ENCODE data around the gene LRRC10. TPM values are rescaled to one million over a fixed set of nuclear protein-coding genes. Genes with fewer than 3 reads are reported as not detected.
A peak's percentile ranks its signal among the peaks of the same experiment; 100 is the strongest.

LRRC10 gene, protein sequence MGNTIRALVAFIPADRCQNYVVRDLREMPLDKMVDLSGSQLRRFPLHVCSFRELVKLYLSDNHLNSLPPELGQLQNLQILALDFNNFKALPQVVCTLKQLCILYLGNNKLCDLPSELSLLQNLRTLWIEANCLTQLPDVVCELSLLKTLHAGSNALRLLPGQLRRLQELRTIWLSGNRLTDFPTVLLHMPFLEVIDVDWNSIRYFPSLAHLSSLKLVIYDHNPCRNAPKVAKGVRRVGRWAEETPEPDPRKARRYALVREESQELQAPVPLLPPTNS
- not detected in 2 replicates for total RNA-seq (2014; rRNA removed; shearing (Covaris generic))
- polyA plus RNA-seq (2015; cell fraction: cytosol; rRNA removed) = not detected in 2 replicates
- polyA plus RNA-seq (2015; cell fraction: nucleus; rRNA removed) = not detected in 2 replicates

DNA sequence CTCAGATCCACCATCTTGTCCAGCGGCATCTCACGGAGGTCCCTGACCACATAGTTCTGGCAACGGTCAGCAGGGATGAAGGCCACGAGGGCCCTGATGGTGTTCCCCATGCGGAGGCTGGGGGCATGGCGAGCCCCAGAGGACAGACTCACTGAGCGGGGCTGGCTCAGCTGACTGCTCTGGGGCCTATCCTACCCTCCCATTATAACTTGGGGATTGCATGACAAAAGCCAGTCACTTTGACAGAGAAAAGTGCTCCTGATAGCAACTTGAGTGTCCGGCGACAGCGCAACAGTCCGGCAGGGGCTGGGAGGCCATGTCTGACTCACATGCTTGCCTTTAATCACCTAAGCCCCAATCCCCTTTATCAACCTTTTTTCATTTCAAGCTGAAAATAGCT is at the start of gene LRRC10:
TSS of gene LRRC10 (minus strand) at position 179 of the 400 bp plus-strand sequence. CDS start at position 110, 69 bp downstream.
- no peak for DNase-seq (ENCODE audit: low read depth, low spot score)
- in situ Hi-C loops (cut with HindIII; ENCODE audit: low pct_unique_long_range_greater_than_20kb, low sequenced_read_pairs) = no loop called here

DNA sequence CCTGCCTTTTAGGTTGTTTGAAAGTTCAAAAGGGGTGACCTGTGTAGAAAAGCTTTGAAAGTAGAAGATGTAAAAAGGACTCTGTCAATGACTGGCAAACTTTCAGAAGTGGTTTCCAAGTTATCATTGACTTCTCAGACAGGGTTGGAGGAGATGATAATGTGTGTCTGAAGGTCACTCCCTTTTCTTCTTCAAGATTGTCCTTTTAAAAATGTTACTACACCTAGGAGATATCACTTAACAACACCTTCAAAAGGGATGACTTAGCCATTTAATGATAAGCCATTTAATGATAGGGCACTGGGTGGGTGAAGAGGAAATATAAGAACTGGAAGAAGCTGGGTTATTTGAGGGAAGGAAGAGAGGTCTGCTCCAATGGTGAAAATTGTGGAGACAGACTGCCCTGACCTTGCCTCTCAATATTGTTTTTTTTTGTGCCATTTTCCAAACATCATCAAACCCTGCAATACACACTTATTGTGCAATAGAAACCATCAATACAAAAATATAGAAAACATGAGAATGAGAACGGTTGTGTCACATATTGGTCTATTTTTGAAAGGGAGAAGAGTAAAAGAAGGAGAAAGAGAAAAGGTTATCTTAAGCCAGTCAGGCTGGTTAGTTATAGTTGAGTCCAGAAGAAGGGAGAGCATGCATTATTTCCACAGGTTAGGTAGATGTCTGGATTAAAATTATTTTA is 49.6 kb upstream of the LRRC10 start:
- in situ Hi-C loops (cut with HindIII; ENCODE audit: low pct_unique_long_range_greater_than_20kb, low sequenced_read_pairs) = no loop called here
- no peak for DNase-seq (ENCODE audit: low read depth, low spot score)

DNA sequence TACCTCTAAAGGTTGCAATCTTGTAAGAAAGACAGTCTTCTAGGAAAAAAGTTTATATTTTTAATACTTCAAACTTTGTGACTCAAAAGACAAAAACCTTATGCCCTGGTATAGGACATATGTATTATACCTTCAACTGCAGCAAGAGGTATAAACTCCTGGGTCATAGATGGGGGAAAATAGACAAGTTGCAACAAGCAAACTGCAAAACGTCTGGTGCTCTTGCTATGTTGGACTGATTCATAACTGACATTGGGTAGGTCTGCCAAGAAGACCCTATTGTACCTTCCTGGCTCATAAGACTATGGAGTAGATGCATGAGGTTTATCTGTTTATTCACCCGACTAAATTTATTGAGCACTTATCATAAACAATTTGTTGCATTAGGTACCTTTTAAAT is 47.5 kb upstream of the LRRC10 start:
- DNase-seq (ENCODE audit: low read depth, low spot score) = no peak
- in situ Hi-C loops (cut with HindIII; ENCODE audit: low pct_unique_long_range_greater_than_20kb, low sequenced_read_pairs) = no loop called here

DNA sequence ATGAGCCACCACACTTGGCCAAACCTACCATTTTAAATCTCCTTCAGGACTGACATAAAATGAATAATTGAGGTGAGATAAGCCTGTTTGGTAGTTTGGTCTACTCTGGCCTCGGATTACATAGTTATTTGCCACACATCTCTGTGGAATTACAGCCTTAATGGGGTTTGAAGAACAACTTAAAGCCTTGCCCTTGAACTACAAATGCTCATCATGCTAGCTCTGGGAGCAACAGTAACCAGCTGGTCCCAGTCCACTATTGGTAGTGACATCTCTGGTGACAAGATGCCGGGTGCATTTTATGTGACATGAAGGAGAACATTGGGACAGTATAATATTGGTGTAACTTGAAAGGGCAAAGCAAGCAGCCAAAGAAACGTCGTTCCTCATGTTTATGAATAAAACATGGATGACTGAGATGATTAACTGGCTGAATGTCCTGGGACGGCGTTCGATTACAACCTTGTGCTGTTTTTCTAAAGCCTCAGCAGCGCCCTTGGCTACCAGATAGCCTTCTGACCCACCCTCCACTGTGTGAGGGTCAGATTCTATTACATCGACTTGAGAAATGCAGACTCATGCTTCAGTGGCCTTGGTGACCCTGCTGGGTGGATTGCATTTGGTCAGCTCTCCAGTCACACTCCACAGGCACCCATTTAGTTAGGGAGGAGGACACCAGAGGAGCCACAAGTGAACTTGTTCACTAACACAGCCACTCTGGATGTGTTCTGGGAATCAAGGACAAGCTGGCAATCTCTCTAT is 46.9 kb upstream of the LRRC10 start:
- in situ Hi-C loops (cut with HindIII; ENCODE audit: low pct_unique_long_range_greater_than_20kb, low sequenced_read_pairs) = no loop called here
- DNase-seq (ENCODE audit: low read depth, low spot score) = no peak

DNA sequence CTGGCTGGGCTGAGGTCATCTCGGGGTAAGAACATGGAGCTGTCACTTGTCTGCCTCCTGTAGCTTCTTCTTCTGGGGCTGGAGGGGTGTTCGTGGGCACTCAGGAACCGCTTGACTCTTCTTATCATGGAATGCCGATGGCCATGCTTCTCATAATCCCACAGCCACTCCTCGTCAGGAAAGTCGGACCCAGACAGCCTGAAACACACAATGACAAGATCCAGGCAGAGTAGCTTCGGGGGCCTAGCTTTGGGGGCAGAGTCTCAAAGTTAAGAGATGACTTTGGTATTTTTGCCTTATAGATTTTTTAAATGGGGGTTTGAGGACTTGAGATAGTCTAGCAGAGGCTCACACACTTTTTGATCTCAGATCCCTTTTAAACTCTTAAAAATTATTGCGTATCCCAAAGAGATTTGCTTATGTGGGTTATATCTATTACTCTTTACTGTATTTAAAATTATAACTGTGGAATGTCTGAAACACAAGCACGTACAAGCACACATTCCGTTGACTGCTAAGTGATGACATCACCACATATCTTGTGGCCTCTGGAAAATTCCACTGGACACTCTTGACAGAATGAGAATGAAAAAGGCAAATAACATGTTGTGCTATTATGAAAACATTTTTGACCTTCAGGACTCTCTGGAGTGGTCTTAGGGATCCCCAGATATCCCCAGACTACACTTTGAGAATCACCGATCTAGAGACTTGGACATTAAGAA is 45.1 kb upstream of the LRRC10 start:
- in situ Hi-C loops (cut with HindIII; ENCODE audit: low pct_unique_long_range_greater_than_20kb, low sequenced_read_pairs) = no loop called here

DNA sequence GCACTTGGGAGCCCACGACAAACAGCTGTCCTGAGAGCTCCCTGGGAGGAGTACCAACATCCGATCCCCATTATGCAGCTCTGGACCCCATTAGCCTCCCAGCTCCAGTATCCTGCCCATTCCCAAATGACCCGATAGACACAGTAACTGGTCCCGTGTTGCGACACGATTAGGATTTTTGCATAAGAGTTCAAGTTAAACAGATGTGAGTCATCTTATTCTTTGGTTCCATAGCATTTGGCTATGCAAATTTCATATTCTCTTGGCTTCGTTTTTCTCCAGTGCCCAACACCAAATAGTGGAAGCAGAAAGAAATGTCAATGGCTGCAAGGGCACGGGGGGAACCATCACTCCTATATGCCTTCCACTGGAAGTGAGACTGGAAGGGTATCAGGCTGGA is 43.0 kb upstream of the LRRC10 start:
- in situ Hi-C loops (cut with HindIII; ENCODE audit: low pct_unique_long_range_greater_than_20kb, low sequenced_read_pairs) = no loop called here

More for the DNA sequence above, 45.1 kb upstream of the LRRC10 start:
- no peak for DNase-seq (ENCODE audit: low read depth, low spot score)

DNA sequence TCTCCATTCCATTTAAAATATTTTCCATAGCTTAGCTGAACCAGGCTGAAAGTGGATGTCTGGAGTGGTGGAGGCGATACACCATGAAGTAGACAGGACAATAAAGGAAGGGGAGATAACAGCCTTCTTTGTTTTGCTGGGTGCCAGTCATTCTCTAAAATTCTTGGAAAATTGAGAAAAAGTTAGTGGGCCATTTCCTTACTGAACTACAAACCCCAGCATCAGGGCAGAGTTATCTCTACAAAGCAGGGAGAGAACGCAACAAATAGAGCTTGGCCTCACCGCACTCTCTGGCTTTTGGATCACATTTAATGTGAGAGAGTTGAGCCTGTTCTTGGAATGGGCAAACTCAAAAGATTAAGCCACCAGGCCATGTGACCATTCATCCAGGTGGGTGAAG is 41.2 kb upstream of the LRRC10 start:
- no peak for DNase-seq (ENCODE audit: low read depth, low spot score)
- in situ Hi-C loops (cut with HindIII; ENCODE audit: low pct_unique_long_range_greater_than_20kb, low sequenced_read_pairs) = no loop called here

More for the DNA sequence above, 43.0 kb upstream of the LRRC10 start:
- no peak for DNase-seq (ENCODE audit: low read depth, low spot score)

DNA sequence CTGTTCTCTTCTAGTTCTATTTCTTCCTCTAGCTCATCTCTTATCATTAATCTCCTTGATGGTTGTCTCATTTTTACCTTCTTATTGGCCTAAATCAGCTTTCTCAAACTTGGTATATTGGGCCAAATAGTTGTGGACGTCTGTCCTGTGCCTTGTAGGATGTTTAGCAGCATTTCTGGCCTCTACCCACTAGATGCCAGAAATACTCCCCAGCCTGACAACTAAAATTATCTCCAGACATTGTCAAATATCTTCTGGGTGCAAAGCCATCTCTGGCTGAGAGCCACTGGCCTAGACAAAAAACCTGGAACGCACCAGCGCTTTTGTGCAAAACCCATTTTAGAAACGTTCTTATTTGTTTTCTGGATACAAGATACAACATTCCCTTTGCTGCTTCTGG is 38.8 kb upstream of the LRRC10 start:
- in situ Hi-C loops (cut with HindIII; ENCODE audit: low pct_unique_long_range_greater_than_20kb, low sequenced_read_pairs) = no loop called here
- peak; percentile 8 for DNase-seq (ENCODE audit: low read depth, low spot score)

DNA sequence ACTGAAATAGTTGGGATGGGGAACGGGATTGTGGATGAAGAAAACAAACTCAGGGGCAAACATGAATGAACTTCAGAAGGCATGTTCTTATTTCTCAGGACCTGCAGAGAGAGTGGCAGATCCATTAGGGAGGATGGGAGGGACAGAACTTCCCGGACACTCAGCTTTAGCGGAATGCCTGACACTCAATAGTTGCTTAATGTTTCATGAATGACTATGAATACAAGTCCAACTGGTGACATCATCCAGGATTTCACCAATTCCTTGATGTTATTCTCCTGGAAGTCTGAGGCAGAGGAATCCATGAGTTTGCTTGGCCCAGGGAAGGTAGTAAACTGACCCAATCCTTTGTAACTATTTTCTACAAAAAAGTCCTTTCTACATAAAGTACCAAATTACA is 37.8 kb upstream of the LRRC10 start:
- DNase-seq (ENCODE audit: low read depth, low spot score) = peak; percentile 7
- in situ Hi-C loops (cut with HindIII; ENCODE audit: low pct_unique_long_range_greater_than_20kb, low sequenced_read_pairs) = no loop called here

DNA sequence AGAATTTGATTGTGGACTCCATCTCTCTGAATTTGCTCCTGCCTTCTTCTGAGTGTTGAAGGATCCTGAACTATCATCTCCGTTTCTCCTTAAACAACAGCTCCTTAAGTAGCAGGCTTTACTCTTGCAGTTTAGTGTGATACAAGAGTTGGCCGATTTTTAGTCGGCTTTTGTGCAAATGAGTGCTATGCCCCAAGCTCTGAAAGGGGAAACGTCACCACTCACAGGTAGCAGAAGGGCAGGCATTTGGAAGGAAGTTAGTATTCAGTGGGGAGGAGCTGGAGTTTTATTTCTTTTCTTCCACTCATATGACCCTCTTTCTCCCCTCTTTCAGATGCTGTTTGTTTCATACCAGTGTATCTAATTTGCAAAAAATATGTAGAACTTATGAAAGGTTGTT is 36.5 kb upstream of the LRRC10 start:
- in situ Hi-C loops (cut with HindIII; ENCODE audit: low pct_unique_long_range_greater_than_20kb, low sequenced_read_pairs) = no loop called here
- no peak for DNase-seq (ENCODE audit: low read depth, low spot score)

DNA sequence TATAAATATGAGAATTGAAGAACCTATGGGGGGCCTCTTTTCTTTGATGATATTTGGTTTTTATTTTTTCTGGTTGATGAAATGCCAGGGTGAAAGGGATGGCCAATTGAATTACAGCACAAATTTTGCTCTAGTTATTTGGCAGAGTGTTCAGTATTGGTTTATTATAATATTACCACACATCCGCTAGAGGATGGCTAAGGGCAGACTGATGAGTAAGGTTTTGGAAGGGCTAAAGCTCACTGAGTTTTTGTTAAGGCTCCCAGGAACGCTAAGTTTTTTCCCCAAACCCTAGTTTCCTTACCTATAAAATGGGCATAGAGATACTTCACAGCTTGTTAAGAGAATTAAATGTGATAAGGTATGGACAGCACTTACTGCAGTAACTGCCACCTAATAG is 34.3 kb upstream of the LRRC10 start:
- in situ Hi-C loops (cut with HindIII; ENCODE audit: low pct_unique_long_range_greater_than_20kb, low sequenced_read_pairs) = no loop called here
- DNase-seq (ENCODE audit: low read depth, low spot score) = no peak

DNA sequence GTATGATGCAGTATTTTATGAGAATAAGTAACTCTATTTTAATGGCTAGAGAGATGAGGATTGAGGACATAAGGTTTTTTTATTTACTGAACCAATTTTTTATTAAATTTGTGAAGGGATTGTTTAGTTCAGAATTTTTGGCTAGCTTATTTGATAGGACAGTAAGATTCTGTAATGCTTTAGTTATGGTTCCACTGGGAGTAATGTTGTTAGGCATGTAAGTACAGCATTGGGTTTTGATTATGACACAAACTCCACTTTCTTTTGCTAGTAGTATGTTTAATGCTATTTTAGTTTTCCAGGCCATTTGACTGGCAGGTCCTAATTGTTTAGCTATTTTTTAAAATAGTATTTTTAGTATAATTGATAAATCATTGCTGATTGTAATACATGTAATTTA is 33.8 kb upstream of the LRRC10 start:
- in situ Hi-C loops (cut with HindIII; ENCODE audit: low pct_unique_long_range_greater_than_20kb, low sequenced_read_pairs) = no loop called here
- DNase-seq (ENCODE audit: low read depth, low spot score) = no peak

DNA sequence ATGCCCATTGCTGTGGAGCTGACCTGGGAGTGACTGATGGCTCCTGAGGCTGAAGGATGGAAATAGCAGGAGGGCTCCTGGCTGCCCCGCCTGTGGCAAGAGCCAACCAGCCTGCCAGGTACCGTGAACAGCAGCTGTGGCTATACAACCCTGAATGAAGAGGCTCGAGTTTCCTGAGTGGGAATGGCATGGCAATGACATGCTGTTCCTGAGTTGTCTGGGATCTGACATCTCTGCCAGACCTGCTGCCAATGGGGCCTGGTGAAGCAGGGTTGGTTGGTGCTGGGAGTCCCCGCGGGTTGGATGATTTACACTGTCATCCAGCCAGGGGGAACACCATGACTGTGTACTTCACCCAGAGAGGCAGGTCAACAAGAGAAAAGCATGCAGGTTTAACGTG is 31.8 kb upstream of the LRRC10 start:
- DNase-seq (ENCODE audit: low read depth, low spot score) = no peak
- in situ Hi-C loops (cut with HindIII; ENCODE audit: low pct_unique_long_range_greater_than_20kb, low sequenced_read_pairs) = no loop called here

DNA sequence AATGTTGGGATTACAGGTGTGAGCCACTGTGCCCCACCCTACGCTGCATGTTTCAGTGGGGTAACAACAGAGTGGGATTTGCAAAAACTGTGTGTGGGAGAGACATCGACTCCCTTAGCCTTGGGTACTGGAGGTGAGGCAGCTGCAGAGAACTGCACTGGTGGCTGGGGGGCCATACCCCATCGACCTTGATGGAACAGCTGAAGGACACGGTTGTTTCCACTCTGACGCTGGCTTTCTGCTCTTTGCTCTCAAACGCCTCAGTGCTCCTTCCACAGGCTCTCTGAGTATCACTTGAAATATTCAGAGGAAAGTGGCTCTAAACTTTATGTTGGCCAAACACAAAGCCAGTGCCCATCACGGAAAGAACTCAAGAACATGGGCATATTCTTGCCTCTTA is 30.8 kb upstream of the LRRC10 start:
- in situ Hi-C loops (cut with HindIII; ENCODE audit: low pct_unique_long_range_greater_than_20kb, low sequenced_read_pairs) = no loop called here
- DNase-seq (ENCODE audit: low read depth, low spot score) = no peak

DNA sequence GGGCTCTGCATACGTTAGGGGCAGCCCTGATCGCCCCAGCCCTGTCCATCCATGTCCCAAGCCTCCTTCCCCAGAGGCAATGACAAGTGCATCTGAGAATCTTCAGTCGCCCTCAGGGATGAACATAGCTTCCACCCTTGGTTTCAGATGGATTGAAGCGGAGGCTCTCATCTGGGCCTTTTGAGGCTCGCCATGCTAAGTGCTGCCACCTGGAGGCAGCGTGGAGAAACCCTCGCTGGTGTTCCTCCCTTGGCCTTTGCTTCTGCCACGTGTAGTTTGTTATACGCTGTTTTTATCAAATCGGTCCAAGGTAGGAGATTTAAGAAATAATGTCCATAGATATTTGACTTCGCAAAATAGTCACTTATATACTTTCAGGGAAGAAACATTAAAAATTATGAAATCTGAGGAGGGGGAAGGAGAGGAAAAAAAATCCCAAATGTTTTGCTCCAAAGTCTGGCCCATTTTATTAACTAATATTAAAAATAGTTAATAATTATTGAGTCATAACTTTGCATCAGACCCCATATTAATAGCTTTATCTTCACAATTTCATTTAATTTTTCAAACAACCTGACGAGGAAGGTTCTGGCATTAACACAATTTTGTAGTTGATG is 28.8 kb upstream of the LRRC10 start:
- in situ Hi-C loops (cut with HindIII; ENCODE audit: low pct_unique_long_range_greater_than_20kb, low sequenced_read_pairs) = no loop called here
- peak; percentile 85 for DNase-seq (ENCODE audit: low read depth, low spot score)

DNA sequence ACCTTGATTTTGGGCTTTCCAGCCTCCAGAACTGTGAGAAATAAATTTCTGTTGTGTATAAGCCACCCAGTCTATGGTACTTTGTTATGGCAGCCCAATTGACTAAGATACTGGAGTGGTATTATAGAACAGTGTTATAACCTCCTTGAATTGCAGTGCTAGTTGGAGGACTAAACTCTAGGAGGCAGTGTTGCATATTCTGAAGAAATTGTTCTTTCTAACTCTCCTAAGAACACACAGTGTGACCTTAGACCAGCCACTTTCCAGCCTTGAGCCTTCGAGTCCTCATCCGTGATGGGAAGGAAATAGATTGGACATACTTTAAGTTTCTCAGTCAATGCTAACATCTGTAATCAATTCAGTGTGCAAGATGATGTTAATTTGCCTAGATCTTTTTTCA is 22.4 kb upstream of the LRRC10 start:
- in situ Hi-C loops (cut with HindIII; ENCODE audit: low pct_unique_long_range_greater_than_20kb, low sequenced_read_pairs) = no loop called here
- DNase-seq (ENCODE audit: low read depth, low spot score) = peak; percentile 41

DNA sequence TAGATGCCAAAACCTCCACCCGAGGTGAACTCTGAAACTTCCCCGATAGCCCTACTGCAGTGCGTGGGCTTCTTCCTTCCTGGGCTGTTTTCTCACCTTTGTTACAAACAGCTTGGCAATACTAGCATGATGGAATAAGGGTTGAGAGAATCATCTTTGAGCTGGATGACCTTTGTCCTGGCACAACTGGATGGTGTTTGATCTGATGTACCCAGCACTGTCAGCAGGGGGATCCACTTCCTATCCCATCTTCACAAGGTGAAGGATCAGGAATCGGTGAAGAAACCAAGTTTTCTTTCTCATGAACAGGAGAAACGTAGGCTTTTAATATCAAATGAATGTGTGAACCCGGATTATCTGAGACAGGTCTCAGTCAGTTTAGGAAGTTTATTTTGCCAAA is 19.5 kb upstream of the LRRC10 start:
- in situ Hi-C loops (cut with HindIII; ENCODE audit: low pct_unique_long_range_greater_than_20kb, low sequenced_read_pairs) = no loop called here
- peak; percentile 47 for DNase-seq (ENCODE audit: low read depth, low spot score)
